GM12878 (cell line): Measurements from ENCODE around the gene PRDM8.

Experiments used
- FOS ChIP-seq: IDR thresholded peaks from 3 replicates; pipeline ENCODE4 v1.6.1; 2011; ENCODE audit warnings: borderline replicate concordance; ENCODE audit not compliant: insufficient read length; ENCODE audit errors: extremely low read depth
- FOXM1 ChIP-seq: IDR thresholded peaks from 2 replicates; pipeline ENCODE4 v1.6.1; 2012; ENCODE audit warnings: low read depth, mild to moderate bottlenecking, inconsistent platforms, low read length, moderate library complexity
- LARP7 ChIP-seq: fragments of 450-650 bp; IDR thresholded peaks from 2 replicates; pipeline ENCODE4 v1.6.1; 2017; ENCODE audit warnings: mild to moderate bottlenecking
- TF ChIP-seq, protein P1 (sequence below): fragments of 450-650 bp; formaldehyde crosslinking; IDR thresholded peaks from 2 replicates; pipeline ENCODE4 v1.5.0; 2022; ENCODE audit warnings: mild to moderate bottlenecking, missing genetic modification characterization
- TF ChIP-seq, protein P2 (sequence below), 3 experiments: IDR thresholded peaks in 2 of 3; conservative IDR thresholded peaks in 1 of 3; 2 replicates each; pipeline ENCODE4 v1.5.1; 2011; ENCODE audit warnings: low read depth in 3 of 3, low read length in 3 of 3, mild to moderate bottlenecking in 3 of 3, control low read depth in 2 of 3, moderate library complexity in 2 of 3, inconsistent platforms in 1 of 3, mixed read lengths in 1 of 3; ENCODE audit not compliant: control insufficient read depth in 2 of 3, insufficient read depth in 1 of 3; ENCODE audit errors: extremely low read depth in 1 of 3

GRCh38 chr4:80237992-80238391 lies 40.7 kb downstream of the PRDM8 start:
- TF ChIP-seq, protein P1, sequence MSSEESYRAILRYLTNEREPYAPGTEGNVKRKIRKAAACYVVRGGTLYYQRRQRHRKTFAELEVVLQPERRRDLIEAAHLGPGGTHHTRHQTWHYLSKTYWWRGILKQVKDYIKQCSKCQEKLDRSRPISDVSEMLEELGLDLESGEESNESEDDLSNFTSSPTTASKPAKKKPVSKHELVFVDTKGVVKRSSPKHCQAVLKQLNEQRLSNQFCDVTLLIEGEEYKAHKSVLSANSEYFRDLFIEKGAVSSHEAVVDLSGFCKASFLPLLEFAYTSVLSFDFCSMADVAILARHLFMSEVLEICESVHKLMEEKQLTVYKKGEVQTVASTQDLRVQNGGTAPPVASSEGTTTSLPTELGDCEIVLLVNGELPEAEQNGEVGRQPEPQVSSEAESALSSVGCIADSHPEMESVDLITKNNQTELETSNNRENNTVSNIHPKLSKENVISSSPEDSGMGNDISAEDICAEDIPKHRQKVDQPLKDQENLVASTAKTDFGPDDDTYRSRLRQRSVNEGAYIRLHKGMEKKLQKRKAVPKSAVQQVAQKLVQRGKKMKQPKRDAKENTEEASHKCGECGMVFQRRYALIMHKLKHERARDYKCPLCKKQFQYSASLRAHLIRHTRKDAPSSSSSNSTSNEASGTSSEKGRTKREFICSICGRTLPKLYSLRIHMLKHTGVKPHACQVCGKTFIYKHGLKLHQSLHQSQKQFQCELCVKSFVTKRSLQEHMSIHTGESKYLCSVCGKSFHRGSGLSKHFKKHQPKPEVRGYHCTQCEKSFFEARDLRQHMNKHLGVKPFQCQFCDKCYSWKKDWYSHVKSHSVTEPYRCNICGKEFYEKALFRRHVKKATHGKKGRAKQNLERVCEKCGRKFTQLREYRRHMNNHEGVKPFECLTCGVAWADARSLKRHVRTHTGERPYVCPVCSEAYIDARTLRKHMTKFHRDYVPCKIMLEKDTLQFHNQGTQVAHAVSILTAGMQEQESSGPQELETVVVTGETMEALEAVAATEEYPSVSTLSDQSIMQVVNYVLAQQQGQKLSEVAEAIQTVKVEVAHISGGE: no peak
- TF ChIP-seq FOS (no peak), LARP7 (no peak), FOXM1 (no peak)
- TF ChIP-seq, protein P2, sequence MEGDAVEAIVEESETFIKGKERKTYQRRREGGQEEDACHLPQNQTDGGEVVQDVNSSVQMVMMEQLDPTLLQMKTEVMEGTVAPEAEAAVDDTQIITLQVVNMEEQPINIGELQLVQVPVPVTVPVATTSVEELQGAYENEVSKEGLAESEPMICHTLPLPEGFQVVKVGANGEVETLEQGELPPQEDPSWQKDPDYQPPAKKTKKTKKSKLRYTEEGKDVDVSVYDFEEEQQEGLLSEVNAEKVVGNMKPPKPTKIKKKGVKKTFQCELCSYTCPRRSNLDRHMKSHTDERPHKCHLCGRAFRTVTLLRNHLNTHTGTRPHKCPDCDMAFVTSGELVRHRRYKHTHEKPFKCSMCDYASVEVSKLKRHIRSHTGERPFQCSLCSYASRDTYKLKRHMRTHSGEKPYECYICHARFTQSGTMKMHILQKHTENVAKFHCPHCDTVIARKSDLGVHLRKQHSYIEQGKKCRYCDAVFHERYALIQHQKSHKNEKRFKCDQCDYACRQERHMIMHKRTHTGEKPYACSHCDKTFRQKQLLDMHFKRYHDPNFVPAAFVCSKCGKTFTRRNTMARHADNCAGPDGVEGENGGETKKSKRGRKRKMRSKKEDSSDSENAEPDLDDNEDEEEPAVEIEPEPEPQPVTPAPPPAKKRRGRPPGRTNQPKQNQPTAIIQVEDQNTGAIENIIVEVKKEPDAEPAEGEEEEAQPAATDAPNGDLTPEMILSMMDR (IDR thresholded peaks at IDR 0.05 in 2 of 3, conservative IDR thresholded peaks at IDR 0.05 in 1 of 3; ENCODE audit: control insufficient read depth in 2 of 3, extremely low read depth in 1 of 3, insufficient read depth in 1 of 3, low read depth in 3 of 3, low read length in 3 of 3): no peak
